GM12873 (cell line): ENCODE results near the gene FTCD.

ENCODE experiments used
- TF ChIP-seq, protein P1 (sequence below): IDR thresholded peaks from 2 replicates; pipeline ENCODE4 v1.5.1; 2012; ENCODE audit warnings: low read depth, mild to moderate bottlenecking, moderate library complexity, low read length, control low read depth; ENCODE audit not compliant: insufficient read depth; ENCODE audit errors: missing control alignments

The FTCD gene

DNA sequence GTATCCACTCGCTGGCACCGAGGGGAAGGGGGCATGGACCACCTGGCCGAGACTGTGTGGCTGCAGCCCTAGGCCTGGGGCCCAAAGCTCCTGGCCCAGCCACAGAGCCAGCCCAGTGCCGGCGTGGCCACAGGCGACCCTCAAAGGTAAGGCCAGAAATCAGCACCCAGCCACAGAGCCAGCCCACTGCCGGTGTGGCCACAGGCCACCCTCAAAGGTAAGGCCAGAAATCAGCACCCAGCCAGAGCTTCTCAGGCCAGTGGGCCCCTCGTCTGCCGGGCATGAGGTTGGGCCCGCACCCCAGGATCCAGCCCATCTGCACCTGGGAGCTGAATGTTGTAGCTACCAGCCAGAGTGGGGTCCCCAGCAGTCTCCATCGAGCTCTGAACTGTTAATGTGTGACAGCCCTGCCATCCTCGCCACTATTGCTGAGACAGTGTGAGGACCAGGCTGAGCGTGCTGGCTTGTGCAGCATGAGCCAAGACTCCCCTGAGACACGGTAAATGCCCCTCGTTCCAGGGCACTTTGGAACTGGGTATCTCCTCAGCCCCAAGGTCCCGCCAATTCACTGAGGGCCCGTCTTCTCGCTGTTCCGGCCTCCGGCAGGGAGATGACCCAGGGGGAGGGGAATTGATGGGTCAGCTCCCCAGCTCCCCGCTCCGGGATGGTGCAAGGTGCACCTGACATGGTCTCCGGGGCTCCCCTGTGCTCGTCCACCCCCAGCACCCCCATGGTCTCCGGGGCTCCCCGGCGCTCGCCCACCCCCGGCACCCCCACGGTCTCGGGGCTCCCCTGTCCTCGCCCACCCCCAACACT is 4.7 kb upstream of the FTCD start:
- TF ChIP-seq, protein P1, sequence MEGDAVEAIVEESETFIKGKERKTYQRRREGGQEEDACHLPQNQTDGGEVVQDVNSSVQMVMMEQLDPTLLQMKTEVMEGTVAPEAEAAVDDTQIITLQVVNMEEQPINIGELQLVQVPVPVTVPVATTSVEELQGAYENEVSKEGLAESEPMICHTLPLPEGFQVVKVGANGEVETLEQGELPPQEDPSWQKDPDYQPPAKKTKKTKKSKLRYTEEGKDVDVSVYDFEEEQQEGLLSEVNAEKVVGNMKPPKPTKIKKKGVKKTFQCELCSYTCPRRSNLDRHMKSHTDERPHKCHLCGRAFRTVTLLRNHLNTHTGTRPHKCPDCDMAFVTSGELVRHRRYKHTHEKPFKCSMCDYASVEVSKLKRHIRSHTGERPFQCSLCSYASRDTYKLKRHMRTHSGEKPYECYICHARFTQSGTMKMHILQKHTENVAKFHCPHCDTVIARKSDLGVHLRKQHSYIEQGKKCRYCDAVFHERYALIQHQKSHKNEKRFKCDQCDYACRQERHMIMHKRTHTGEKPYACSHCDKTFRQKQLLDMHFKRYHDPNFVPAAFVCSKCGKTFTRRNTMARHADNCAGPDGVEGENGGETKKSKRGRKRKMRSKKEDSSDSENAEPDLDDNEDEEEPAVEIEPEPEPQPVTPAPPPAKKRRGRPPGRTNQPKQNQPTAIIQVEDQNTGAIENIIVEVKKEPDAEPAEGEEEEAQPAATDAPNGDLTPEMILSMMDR = no peak

- TF ChIP-seq, protein P1 = no peak
Measured at GRCh38 chr21:46159390-46159789, 4.0 kb upstream of the FTCD start.

- TF ChIP-seq, protein P1 = no peak
Measured at GRCh38 chr21:46158666-46159300, 3.4 kb upstream of the FTCD start.

- TF ChIP-seq, protein P1 = no peak
Measured at GRCh38 chr21:46157987-46158451, 2.6 kb upstream of the FTCD start.

DNA sequence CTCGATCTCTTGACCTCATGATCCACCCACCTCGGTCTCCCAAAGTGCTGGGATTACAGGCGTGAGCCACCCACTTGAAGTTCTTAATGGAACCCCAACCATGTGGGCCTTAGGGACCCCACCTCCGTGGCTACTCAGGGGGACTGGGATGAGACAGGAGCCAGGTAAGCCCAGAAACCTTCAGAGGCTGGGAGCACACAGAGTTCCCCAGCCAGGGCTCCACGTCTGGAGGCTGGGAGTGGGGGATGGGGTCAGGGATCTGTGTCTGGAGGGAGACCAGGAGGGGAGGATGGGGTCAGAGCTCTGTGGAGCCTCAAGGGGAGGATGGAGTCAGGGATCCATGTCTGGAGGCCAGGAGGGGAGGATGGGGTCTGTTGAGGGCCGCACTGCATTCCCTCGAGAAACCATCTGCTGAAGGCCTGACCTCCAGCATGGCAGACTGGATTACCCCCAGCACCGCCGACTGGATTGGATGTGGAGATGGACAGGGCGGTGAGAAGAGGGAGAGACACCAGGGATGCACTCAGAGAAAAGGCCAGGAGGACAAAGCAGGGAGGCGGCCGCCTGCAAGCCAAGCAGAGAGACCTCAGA is 2.1 kb upstream of the FTCD start:
- TF ChIP-seq, protein P1 = no peak

- TF ChIP-seq, protein P1 = no peak
Measured at GRCh38 chr21:46156678-46157077, 1.3 kb upstream of the FTCD start.

DNA sequence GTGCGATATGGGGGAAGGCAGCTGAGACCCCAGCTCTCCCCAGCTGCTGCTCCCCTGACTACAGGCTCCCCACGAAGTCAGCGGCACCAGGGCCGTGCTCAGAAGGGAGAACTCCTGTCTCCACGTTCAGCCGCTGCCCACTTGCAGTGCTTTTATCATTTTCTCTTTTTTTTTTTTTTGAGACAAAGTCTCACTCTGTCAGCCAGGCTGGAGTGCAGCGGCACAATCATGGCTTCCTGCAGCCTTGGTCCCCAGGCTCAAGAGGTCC is 933 bp upstream of the FTCD start:
- TF ChIP-seq, protein P1 = no peak
